ENCODE data around the gene TBX19.

DNA sequence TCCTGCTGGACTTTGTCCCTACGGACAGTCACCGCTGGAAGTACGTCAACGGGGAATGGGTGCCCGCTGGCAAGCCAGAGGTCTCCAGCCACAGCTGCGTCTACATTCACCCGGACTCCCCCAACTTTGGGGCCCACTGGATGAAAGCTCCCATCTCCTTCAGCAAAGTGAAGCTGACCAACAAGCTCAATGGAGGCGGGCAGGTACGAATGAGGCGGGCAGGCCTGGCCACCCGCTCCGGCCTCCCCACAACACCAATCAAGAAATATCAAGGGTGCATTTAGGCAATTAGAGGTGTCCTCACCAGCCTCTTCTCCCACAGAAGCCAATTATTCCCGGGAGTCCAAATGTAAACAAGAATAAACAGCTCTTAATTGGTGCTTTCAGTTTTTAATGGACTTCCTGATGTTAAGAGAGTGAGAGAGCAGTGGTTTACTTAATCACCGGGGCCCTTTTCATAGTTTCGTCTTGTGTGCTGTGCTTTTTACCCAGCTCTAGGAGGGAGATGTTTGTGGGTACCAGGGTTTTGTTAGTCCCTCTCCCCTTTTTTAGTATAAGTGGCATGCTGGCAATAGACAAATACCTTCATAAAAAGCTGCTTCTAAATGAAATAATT is 10.7 kb downstream of the TBX19 start:
- TF ChIP-seq, protein P1, sequence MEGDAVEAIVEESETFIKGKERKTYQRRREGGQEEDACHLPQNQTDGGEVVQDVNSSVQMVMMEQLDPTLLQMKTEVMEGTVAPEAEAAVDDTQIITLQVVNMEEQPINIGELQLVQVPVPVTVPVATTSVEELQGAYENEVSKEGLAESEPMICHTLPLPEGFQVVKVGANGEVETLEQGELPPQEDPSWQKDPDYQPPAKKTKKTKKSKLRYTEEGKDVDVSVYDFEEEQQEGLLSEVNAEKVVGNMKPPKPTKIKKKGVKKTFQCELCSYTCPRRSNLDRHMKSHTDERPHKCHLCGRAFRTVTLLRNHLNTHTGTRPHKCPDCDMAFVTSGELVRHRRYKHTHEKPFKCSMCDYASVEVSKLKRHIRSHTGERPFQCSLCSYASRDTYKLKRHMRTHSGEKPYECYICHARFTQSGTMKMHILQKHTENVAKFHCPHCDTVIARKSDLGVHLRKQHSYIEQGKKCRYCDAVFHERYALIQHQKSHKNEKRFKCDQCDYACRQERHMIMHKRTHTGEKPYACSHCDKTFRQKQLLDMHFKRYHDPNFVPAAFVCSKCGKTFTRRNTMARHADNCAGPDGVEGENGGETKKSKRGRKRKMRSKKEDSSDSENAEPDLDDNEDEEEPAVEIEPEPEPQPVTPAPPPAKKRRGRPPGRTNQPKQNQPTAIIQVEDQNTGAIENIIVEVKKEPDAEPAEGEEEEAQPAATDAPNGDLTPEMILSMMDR (IDR thresholded peaks at IDR 0.05) = no peak
- TF ChIP-seq POLR2A (IDR thresholded peaks at IDR 0.05) = no peak
